Glomerular endothelial cell (primary cell): ENCODE measurements around the gene PPP2R5E. TPM values are rescaled to one million over a fixed set of nuclear protein-coding genes. Genes with fewer than 3 reads are reported as not detected.

Source experiments
- DNase-seq: peaks from one replicate; pipeline ENCODE4 v3.0.0-alpha.2; 2011; ENCODE audit warnings: low read depth, low spot score; ENCODE audit errors: extremely low read depth
- total RNA-seq: library from RNA; depleted of rRNA; stranded (reverse); fragments of >200 nt; gene quantifications from 2 replicates; pipeline ENCODE4 v1.2.3, GENCODE V29; 2015

The PPP2R5E gene
- total RNA-seq, 1 donor from 2014 or later = 30.8 TPM

DNA sequence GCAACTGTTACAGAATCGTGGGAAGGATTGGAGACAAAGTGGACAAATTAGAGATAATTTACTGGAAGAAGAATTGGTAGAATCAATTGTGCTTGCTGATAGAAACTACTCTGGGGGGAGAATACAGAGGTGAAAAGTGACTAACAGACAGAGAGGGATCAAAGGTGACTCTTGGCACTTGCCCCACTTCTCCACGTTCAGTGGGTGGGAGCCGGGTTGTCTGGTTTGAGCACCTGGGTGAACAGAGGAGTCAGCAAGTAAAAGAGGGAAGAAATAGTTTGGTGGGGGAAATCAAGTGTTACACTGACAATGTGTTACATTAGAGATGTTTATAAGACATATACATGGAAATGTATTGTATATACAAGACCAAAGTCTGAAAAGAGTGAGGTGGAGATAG, 69.1 kb downstream of the PPP2R5E start:
- DNase-seq = no peak

DNA sequence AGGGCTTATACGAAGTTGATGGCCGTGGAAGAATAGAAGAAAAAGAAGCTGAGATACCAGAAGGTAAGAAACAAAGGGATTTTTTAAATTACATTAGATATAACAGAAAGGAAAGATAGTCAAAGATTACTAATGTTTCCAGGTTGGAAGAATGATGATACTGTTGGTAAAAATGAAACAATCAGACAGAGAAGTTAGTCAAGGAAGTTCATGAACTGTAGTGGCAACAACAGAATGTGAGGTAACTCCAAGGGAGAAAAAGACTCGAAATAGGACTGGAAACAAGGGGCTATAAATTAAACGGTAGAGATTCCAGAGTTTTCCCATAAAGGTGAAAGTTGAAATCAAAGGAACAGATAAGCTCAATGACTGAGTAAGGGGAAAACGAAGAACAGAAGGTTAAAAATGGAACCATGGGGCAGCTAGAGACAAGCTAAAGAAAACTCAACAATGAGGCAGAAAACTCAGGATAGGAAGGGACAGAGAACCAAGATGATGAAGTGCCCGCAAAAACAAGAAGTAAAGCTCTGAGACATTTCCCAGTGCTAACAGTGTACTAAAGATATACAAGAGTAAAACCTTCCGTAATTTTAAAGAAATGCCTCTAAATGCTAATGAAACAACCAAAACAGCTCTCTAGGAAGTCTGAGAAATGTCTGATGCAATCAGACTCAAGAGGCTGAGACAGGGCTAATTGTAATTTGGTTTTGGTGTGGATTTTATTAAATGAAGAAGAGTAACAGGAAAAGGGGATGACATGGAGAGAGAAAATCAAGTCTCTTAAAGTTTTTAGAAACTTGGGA, 70.0 kb downstream of the PPP2R5E start:
- no peak for DNase-seq

DNA sequence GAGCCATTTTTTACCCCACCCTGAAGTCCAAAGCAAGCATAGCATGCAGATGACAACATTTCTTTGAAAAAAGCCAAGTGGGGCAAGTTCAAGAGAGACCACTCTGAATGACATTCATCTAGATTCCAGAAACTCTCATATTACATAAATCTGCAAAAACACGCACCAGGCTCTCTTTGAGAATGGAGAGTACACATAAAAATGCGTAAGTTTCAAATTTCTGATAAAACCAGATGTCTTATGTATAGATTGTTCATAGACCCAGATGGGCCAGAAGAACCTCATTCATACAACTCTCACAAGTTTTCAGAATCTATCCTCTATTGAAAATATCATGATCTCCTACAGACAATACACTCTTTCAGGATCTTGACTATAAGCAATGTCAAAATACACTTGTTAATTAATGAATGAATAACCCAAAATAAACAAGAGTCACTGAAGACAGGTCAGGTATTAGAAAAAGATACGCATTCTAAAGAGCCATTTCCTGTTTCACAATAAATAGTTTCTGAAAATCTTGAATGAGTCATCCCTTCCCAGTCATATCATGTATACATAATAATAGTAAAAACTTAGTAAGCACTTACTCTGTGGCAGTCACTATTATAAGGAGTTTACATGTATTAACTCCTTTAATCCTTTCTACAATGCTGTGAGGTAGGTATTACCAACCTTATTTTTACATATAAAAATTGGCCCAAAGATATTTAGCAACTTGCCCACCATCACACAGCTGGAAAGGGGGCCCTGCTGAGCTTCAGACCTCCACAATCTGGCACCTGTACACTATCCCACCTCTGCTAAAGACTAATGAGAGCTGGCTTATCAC, 72.0 kb downstream of the PPP2R5E start:
- DNase-seq = peak; percentile 20

DNA sequence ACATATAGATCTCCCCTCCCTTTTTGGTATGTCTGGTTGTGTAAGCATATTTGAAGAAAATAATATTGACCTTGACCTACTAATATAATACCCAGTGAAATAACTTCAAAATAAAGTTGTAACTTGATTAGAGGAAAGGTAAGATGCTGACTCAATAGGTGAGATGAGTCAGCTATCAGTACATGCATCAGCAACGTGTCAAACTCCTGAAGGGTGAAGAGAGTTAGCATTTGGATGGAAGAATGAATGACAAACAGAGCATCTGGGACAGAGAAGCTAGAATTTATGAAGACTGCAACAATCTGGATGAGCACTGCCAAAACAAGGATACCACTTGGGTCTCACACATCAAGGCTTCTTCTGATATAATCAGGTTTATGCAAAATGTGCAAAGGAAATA, 74.9 kb downstream of the PPP2R5E start:
- DNase-seq = no peak

DNA sequence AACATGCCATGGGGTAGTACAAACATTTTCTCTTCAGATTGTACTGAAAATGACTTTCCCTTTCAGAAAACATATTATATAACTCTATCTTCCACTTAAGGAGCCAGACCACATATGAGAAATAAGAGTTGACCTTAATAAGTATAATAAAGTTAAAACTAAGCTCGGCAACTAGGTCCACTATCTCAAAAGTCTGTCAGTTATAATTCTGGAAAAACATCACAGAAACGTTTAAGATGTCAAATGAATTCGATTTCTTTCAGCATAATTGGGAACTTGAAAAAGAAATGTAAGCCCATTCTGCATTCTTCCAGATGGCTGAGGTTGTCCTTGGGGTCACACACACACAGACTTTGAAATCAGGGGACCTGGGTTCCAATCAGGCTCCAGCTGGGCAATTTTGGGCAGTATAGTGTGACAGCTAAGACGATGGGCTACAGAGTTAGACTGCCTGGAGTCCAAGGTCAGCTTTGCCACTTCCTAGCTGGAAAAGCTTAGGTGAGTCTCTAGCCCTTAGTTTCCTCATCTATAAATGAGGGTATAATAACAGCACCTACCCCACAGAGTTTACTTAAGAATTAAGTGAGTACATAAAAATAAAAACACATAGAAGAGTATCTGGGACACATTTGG, 75.6 kb downstream of the PPP2R5E start:
- DNase-seq = no peak

DNA sequence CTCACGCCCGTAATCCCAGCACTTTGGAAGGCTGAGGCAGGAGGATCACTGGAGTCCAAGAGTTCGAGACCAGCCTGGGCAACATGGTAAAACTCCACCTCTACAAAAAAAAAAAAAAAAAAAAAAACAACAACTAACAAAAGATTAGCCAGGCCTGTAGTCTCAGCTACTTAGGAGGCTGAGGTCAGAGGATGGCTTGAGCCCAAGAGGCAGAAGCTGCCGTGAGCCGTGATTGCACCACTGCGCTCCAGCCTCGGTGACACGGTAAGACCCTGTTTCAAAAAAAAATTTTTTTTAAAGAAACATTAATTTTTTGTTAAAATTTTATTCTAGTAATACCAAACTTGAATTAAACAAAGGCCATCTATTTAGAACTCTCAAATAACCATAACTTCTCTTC, 77.8 kb downstream of the PPP2R5E start:
- DNase-seq = no peak

DNA sequence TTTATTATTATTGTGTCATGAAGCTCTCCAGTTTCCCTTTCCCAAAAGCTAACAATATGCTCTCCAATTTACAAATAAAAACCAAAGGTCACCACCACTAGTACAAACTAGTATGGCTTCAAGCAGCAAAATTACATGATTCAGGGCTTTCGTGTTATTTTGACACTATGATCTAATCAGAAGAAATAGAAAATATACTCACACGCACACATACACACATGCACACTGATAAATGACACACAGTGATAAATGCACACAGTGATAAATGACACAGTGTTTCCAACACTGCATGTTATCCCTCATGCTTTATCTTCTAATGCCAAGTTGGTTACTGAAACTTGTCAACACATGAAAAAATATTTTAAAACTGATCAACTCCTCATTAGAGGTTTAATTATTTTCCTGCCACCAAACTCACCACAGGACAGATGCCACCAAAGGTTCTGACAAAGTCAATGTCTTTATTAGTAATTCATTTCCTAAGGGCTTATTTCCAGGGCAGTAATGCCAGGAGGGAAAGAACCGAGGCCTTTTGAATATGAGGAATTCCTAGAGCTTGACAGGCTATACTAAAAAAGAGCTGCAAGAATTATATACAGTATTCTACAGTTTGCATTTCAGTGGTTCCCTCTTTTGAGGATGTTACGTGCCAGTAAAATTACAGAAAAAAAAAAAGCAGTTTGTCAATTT, 82.4 kb downstream of the PPP2R5E start:
- no peak for DNase-seq

DNA sequence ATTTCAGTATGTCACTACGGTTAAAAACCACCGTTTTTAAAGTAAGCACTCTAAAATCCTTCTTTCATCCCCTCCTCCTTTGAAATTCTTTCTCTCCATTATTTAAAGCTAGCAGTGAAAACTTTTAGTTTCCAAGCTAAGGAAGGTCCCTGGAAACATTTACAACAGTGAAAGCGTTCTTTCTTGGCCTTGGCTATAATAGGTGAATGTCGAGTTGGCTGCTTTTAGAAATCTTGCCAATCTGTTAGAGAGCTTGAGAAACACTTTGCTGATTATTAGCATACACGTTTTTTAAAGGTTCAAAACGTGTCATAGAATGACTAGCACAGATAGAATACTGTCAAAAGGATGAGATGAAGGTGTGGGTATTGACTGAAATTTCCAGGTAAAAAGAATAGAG, 83.4 kb downstream of the PPP2R5E start:
- no peak for DNase-seq

DNA sequence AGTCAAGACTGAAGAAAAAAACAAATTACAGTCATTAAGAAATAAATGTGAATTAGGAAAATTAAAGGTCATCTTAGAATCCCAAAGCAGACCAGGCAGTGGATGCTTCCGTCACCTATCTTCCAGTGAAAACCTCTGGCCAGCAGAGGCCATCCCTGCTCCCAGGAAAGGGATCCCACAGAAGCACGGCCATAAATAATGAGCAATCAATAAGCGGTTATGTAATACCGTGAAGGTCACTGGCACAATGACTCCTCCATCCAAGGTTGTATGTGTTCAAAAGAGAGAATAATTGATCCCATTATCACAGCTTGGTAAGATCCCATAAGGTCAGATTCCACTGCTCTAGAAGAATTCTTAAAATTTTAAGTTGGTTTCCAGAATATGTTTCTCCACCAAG, 85.7 kb downstream of the PPP2R5E start:
- DNase-seq = no peak

DNA sequence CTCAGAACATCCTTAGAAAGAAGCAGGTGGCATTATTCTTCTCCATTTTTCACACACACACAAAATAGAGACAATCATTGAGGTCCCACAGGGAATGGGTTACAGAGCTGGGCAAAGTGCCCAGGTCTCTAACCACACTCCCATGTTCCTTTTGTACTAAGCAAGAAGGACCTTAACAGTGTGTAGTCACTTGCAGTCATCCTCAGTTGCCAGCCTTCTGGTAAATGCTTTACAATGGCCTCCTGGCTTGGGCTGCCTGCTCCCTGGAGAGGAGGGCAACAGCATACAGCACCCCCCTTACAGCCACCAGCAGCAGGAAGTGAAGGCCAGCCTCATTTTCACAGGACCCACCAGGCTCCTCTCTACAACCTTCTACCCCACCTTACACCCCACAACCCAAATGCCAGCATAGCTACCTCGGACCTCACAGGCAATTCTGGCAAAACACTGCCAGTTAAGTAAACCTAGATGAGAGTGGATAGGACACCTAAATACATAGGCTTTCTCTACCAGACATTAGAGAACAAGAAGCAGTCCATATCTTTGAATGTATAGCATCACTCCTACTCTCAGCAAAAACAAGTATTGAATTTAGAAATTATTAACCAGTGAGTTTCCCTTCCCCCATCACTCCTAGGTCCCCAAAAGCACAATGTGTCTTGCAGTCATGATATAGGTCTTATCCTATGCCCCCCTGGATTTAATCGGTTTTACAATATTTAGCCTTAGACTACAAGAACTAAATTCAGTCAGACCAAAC, 88.1 kb downstream of the PPP2R5E start:
- no peak for DNase-seq

DNA sequence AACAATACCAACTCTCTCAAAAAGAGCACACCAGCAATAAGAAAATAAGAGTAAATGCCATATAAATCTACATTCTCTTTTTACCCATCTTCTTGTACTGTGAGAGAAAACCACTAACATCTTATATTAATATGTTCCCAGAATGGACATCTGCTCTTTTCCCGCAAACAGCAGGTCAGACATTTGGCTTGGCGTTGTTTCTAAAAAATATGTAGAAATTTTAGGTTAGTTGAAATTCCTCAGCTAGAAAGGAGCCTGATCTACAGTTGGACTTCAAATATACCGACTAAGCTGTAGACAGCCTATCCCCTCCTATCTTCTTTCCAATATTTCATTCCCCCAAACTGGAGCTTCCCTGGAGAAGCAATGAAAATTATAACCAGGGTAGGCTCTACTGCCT, 88.7 kb downstream of the PPP2R5E start:
- DNase-seq = no peak

DNA sequence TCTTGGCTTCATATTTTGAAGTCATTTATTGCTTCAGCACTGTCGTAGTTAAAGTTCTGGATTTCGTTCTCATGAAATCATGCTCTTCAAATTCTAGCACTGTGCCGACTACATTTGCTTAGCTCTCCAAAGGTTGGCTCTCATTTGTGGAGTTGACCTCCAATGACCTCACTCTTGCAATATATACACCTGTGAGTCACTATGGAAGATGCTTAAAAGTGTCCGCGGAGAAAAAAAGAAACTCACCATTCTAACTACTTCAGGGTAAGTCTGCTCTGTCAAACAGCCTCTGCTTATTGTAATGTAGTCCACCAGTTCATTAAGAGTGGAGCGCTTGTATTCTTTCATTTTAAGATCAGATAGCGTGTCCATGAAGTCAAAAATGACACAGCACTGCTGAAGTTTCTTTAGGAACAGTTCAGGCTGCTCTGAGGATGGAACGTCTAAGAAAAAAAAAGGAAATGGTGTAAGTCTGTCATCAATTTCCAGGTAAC, 89.7 kb downstream of the PPP2R5E start:
- no peak for DNase-seq

DNA sequence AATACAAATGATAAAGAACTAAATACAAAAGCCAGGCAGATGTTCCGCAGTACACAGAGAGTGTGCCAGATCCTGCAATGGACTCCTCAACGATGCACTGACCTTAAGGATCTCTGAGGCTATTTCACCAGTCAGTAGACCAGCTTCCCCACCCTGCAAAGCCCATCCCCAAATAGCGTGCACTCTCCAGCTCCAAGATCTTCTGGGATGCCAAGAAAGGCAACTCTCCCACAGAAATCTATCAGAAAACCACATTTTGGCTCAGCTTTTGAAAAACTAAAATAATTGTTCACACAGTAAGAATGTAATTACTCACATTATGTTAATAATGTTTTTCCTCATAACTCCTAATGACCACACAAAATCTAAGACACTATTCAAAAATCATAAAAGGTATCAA, 90.4 kb downstream of the PPP2R5E start:
- DNase-seq = no peak

DNA sequence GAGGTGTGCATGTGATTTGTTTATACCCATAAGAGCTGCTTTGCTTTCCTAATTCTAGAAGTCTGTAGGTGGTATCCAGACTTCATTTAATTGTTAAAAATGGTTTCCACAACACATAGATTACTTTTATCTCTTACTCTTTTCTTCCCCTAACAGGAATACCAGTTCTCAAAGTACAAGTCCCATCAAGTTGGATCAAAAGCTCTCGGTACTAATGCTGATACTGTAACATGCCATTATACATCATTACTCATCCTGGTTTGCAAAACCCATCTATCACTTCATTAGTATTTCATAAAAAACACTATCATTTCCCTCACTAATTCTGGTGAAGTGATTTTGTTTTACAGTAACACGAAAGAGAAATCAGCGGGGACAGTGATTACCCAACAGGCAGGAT, 94.3 kb downstream of the PPP2R5E start:
- DNase-seq = no peak

DNA sequence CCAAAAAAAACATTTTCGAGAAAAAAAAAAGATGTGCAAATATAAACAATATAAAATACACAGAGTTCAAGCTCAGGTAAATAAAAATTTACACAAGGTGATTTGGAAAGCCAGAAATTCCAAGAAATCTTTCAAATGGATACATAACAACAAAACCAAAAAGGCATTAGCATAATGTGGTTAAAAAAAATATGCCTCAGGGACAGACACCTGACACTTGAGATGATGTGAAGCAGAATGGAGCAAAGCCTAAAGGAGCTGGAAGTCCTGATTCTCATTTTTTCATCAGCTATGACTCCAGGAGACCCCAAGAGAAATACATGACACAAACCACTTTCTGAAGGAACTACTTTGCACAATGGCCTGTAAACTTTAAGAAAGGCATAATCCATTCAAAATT, 98.6 kb downstream of the PPP2R5E start:
- no peak for DNase-seq

DNA sequence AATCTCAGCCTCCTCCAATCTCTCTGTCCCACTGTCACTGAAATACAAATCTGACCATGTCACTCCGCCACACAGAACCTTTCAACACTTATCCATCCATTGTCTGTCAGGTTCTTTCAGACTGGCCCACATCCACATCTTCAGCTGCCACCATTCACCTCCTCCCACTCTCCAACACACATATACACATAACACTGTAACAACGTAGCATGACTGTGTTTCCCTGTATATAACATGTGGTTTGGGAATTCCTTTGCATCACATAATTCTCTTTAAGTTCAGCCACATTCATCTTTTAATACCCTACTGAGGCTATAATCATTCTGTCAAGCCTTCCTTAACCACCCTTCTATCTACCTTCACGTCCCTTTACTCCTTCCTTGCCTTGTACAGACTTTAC, 99.2 kb downstream of the PPP2R5E start:
- DNase-seq = no peak

DNA sequence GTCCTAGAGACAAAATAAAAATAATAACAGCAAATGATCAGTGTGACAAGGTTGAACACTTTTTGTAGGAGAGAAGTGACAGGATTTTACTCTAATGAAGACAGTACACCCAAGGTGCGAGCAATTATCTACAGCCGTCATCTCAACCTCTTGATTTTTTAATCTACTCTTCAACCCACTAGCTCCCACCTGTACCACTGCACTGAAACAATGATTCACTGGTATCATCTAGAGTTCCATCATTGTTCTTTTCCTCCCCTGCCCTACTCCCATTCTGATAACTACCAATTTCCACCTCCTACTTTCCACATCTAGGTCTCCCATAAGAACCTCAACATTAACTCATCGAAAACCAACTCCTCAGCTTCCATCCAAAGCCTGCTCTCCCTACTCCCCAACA, 99.8 kb downstream of the PPP2R5E start:
- no peak for DNase-seq

DNA sequence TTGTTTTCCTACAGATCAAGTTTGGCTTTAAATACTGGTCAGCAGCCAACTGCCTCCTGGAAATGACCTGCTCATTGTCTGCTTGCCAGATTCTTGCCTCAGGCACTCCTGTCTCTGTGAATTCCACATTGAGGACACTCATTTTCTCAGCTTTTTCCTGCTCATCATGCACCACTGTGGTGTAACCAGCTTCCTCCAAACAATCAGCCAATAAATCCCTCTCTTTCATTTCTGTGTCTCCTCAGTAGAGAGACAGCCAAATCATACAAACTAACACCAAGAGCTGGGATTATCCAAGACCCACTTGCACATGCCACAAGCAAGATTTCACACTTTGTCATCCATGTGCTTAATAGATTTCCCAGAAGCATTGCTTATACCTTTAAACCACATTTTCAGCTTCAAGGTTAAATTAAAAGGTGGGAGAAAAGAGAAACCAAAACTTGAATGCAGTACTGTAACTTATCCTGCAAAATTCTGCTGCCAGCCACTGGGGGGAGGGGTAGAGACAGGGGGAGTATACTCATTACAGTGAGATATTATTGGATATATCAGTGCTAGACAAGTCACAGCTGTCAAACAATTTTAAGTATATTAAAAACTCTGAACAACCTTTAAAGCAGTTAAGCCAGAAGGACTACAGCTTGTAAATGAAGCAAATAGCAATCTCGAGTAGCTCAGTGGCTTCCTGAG, 105.0 kb downstream of the PPP2R5E start:
- DNase-seq = peak; percentile 36

DNA sequence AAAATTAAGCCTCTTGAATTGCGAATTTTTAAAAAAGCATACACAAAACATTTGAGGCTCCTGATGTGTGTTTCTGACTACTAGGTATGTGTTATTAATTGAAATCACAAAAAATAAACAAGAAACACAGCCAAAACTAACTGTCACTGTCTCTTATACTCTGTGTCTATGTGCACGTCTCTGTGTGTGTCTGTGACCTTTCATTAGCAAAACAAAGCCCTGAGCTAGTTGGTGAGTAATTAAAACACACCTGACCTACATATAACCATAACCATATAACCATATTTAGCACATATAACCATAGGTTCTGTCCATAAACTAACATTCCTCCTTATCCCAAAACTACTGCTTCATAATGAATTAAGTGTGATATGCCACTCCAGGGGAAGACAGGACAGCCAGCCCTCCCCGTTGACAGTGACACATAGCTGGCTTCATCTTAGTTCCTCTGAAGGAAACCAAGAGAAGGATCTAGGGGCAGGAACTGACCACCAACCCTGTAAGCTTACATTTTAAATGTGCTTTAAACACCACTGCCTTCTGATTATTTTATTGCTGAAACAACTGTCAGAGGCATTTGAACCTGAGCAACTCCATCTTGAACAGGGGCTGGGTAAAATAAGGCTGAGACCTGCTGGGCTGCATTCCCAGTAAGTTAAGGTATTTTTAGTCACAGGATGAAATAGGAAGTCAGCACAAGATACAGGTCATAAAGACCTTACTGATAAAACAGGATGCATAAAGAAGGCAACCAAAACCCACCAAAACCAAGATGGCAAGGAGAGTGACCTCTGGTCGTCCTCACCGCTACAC, 106.7 kb downstream of the PPP2R5E start:
- DNase-seq = no peak
